ENCODE measurements around the gene APOE. TPM values are rescaled to one million over a fixed set of nuclear protein-coding genes. Genes with fewer than 3 reads are reported as not detected.

APOE gene
- total and polyA plus RNA-seq, 9 of the 15 experiments (the other 6 are each of a cell fraction or from before 2014, with no cell fraction given) = 0.14 to 180 (median 58.1) TPM; not detected in 1

DNA sequence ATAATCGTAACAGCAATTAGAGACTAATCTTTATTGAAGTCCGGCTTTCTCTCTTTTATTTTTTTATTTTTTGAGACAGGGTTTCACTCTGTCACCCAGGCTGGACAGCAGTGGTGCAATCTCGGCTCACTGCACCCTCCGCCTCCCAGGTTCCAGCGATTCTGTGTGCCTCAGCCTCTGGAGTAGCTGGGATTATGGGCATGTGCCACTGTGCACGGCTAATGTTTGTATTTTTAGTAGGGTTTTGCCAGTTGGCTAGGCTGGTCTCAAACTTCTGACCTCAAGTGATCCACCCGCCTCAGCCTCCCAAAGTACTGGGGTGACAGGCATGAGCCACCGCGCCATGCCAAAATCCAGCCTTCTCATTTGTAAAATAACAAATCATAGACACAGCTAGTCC is 44.0 kb downstream of the APOE start (continued):
- TF ChIP-seq HMG20A (CRISPR knock-in tag; conservative IDR thresholded peaks at IDR 0.05) = no peak
- TF ChIP-seq EGR1 (conservative IDR thresholded peaks at IDR 0.05) = no peak

DNA sequence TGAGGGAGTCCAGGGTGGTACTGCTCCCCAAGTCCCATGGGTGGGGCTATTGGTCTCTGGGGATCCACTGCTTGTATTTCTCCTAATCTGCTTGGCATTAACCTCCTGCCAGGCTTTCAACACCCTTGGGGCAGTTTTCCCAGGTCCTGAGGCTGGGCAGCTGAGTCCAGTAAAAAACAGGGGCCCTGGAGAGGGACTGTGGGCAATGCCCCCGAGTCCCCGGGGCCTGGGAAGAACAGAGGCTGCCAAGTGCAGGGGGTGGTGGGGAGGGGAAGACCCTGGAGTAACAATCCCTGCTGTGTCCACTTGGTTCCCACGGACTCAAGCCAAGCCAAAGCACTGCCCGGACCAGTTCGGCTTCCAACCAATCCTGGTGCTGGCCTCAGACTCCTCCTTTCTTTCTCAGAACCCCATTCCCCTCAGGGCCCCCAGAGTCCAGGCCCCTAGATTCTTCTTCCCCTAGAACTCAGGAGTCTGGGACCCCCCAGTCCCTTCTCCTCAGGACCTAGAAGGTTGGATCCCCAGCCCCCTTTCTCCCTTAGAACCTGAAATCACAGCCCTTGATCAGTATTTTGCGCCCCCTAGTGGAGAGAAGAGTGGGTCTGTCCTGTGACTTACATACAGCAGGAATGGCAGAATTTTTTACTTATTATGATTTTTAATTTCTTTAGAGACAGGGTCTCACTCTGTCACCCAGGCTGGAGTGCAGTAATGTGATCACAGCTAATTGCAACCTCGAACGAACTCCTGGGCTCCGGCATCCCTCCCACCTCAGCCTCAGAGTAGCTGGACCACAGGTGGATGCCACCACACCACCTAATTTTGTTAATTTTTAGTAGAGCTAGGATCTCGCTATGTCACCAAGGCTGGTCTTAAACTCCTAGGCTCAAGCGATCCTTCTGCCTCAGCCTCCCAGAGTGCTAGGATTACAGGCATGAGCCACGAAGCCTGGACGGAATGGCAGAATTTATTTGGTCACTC is 45.9 kb downstream of the APOE start:
- H3K4me3 ChIP-seq = no peak overlapping the region
- H4K20me1 ChIP-seq (replicated peaks; ENCODE audit: control insufficient read depth, insufficient read depth, low read length) = peaks cover 11% of the 10 kb centered on the region; the same call in 1 of the 2 replicates
- peaks cover 7 to 29% of the 10 kb centered on the region in 2 experiments; a peak in 4 of 5 replicates for H3K4me1 ChIP-seq (replicated peaks in 1 of 2; ENCODE audit: control insufficient read depth in 2 of 2, insufficient read depth in 2 of 2, low read length in 2 of 2)
- WGBS (ENCODE audit: insufficient coverage, low coverage, missing lambda C conversion rate) = 45% methylated on average over 13 of the region's 13 CpGs
- no peaks in the 10 kb centered on the region for H3K36me3 ChIP-seq (ENCODE audit: control insufficient read depth, insufficient read depth, low read length)
- H3K4me2 ChIP-seq (ENCODE audit: insufficient read depth, low read length) = no peak overlapping the region
- no peaks in the 10 kb centered on the region for H3K27me3 ChIP-seq (ENCODE audit: control insufficient read depth in 2 of 2, insufficient read depth in 2 of 2, low read length in 2 of 2)
- peak; percentile 25; the same call in 2 of the 3 replicates for ATAC-seq
- H2AFZ ChIP-seq (ENCODE audit: low read depth, low read length) = no peak overlapping the region
- ChIA-PET CTCF (ENCODE audit: low intra/inter-chr PET ratio) (interaction anchor here (0.6 to 2.3 kb wide), 6 partner anchors 37 to 533 kb away, joined by 3 to 27 read pairs (median 4); partner anchors contain the start of genes APOC1 and APOE), POLR2A (interaction anchor here (0.7 to 1.0 kb wide), 2 partner anchors 37 to 74 kb away, joined by 3 read pairs; partner anchors contain the start of gene APOC1)
- peak; percentile 75 to 87 (median 79) for DNase-seq (ENCODE audit: extremely low read depth in 1 of 4, low spot score in 3 of 4)
- H3K79me2 ChIP-seq (ENCODE audit: control insufficient read depth, insufficient read depth, low read length) = peaks cover 22% of the 10 kb centered on the region
- peak; percentile 75 for FAIRE-seq
- H3K27ac ChIP-seq (ENCODE audit: extremely low read depth, low read depth, low read length) = no peak overlapping the region
- H3K9ac ChIP-seq (ENCODE audit: insufficient read depth in 1 of 2, low read depth in 2 of 2, low read length in 2 of 2) = peak overlapping the region in 1 of 2 experiments; percentile 69; a peak in 1 of 4 replicates
- H3K9me3 ChIP-seq (replicated peaks; ENCODE audit: control insufficient read depth, insufficient read depth, low read depth, low read length) = no peaks in the 10 kb centered on the region
- no TSS peak for BruUV-seq (replicated peaks)
- peaks cover 1% of the 10 kb centered on the region for H3K9me1 ChIP-seq (ENCODE audit: control insufficient read depth, insufficient read depth, low read length)
- intact Hi-C loops (cut with micrococcal nuclease) (loop anchor here (1.0 kb wide), 1 partner anchor 48 kb away; no protein-coding TSS in a partner anchor), in situ Hi-C loops (cut with MboI) (loop anchor here (5.0 kb wide), 1 partner anchor 39 kb away; the partner anchor contains the start of gene APOC1)
- TF ChIP-seq NFIC (IDR thresholded peaks at IDR 0.05) (no peak), ELF2 (CRISPR knock-in tag; IDR thresholded peaks at IDR 0.05) (no peak), YBX1 (IDR thresholded peaks at IDR 0.05) (no peak), RNF2 (IDR thresholded peaks at IDR 0.05) (no peak), ZNF644 (tag; IDR thresholded peaks at IDR 0.05; ENCODE audit: low read depth) (no peak), CCAR2 (IDR thresholded peaks at IDR 0.05; ENCODE audit: low read depth, low read length) (no peak)
- TF ChIP-seq, protein P1, sequence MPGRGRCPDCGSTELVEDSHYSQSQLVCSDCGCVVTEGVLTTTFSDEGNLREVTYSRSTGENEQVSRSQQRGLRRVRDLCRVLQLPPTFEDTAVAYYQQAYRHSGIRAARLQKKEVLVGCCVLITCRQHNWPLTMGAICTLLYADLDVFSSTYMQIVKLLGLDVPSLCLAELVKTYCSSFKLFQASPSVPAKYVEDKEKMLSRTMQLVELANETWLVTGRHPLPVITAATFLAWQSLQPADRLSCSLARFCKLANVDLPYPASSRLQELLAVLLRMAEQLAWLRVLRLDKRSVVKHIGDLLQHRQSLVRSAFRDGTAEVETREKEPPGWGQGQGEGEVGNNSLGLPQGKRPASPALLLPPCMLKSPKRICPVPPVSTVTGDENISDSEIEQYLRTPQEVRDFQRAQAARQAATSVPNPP (IDR thresholded peaks at IDR 0.05; ENCODE audit: borderline replicate concordance, insufficient read depth, insufficient read length) = no peak
- TF ChIP-seq, protein P2, sequence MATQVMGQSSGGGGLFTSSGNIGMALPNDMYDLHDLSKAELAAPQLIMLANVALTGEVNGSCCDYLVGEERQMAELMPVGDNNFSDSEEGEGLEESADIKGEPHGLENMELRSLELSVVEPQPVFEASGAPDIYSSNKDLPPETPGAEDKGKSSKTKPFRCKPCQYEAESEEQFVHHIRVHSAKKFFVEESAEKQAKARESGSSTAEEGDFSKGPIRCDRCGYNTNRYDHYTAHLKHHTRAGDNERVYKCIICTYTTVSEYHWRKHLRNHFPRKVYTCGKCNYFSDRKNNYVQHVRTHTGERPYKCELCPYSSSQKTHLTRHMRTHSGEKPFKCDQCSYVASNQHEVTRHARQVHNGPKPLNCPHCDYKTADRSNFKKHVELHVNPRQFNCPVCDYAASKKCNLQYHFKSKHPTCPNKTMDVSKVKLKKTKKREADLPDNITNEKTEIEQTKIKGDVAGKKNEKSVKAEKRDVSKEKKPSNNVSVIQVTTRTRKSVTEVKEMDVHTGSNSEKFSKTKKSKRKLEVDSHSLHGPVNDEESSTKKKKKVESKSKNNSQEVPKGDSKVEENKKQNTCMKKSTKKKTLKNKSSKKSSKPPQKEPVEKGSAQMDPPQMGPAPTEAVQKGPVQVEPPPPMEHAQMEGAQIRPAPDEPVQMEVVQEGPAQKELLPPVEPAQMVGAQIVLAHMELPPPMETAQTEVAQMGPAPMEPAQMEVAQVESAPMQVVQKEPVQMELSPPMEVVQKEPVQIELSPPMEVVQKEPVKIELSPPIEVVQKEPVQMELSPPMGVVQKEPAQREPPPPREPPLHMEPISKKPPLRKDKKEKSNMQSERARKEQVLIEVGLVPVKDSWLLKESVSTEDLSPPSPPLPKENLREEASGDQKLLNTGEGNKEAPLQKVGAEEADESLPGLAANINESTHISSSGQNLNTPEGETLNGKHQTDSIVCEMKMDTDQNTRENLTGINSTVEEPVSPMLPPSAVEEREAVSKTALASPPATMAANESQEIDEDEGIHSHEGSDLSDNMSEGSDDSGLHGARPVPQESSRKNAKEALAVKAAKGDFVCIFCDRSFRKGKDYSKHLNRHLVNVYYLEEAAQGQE (IDR thresholded peaks at IDR 0.05; ENCODE audit: borderline replicate concordance) = peak; percentile 73
- TF ChIP-seq, protein P2 (CRISPR knock-in tag; IDR thresholded peaks at IDR 0.05; ENCODE audit: low read depth) = no peak
